HuH-7 (cell line): ENCODE data around the gene MYLK.

Experiments
- DNase-seq: peaks from one replicate; pipeline ENCODE4 v3.0.0; 2011; ENCODE audit warnings: low spot score

Gene MYLK

DNA sequence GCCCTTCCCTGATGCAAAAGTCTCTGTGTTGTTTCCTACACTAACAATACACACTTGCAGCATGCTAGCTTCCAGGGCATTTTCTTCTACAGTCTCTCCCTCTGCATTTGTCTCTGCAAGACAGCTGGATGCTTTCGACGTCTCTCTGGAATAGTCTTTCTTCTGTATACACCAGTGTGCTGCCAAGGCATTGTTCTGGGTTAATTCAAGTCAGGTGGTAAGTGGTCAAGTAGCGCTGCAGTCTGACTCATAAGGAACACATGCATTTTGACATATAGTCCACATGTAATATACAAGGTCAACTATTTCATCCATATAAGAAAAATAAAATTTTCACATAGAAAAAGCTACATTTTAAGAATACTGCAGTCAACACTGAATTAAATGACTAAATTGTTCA is 92.7 kb downstream of the MYLK start:
- no peak for DNase-seq

DNA sequence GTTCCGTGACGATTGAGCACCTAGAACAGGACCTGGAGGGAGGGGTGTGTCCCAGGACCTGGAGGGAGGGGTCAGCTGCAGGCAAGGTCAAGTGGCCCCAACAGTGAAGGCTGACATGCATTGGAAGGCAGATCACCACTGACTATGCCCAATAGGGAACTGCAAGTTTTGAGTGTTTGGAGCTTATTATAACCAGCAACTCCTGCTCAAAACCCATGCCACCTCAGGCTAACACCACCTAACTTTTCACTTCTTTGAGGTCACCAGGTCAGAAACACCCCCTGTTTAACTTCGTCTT is 93.1 kb downstream of the MYLK start:
- no peak for DNase-seq

DNA sequence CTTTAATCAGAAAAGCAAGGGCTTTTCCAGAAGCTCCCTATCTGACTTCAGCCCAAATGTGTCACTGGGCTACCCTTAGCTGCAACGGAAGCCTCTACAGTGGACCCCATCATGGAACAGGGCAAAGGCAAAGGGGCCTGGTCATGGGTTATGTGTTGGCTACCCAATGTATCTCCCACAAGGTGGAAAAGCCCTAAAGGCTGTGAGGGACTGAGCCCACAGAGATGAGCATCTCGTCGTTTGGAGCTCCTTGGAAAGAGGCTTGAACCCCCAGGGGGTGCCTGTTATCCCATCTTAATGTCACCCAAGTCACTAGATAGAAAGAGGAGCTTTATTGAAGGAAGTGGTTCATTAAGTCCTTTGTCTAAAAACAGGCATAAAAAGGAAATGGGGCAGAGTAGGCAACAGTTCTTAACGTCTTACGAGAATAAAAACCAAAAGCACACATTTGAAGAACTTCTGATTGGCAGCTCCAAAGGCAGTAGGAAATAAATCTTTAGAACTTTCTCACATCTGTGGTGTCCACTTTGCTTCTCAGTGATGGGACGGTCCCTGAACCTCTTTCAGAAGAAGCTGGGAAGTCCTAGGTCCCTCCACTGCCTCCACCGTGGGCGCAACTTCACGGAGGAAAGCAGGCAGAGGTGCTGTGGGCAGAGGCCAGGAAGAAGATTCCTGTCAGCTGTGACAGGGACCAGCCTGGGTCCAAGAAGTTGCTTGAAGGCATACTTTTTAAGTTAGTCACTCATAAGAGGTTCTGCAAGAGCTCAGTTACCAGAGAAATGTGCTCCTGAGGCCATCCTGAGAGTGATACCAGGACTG is 93.7 kb downstream of the MYLK start:
- DNase-seq = no peak

DNA sequence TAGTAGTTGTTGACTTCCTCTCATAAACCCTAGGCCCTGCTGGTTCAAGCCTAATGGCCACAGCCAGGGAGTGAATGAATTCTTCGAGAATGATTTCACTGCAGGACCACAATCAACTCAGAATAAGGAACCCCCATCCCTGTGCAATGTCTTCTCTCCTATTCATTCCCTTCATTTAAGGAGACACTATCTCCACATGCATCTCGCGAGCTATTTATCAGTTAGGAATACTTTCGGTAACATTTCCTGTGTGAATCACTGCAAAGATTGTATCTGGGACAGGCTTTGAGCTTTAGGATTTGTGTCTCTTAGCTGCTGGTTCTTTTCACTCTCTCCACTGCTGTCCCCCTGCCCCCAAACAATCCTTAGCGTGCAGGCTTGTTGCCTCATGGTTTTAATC is 94.4 kb downstream of the MYLK start:
- DNase-seq = no peak

DNA sequence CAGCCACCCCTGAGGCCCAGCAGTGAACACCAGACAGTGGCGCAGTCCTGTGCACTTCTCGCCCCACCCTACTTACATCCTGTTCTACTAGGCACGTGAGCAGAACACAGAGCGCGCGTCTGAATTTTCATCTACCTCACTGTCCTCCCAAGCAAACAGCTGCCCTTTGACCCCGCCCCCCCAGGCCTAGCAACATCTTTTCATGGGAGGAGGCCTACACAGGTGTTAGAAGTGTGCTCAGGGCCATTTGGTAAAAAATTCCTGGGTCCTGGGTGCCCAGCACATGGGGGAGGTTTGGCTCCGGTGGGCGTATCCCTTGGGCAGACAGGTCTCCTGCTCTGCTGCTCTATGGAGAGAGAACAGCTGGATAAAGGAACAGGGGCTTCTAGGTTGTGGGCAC is 95.0 kb downstream of the MYLK start:
- no peak for DNase-seq

DNA sequence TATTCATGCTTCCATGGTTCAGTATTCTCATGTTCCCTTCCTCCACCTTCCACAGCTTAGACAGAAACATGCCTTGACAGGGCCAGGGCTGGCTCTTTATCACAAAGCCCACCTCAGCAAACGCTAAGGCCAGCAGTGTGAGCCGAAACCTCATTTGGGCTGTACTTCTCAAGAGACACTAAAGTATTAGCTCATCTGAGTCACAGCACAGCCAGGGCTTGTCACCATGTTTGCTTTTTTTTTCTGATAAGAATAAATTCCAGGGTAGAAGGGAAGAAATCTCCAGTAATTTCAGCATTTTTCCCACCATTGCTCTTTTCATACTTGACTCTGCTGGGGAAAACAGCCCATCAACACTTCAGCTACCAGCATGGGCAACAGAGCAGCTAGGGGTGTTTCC is 95.4 kb downstream of the MYLK start:
- no peak for DNase-seq

DNA sequence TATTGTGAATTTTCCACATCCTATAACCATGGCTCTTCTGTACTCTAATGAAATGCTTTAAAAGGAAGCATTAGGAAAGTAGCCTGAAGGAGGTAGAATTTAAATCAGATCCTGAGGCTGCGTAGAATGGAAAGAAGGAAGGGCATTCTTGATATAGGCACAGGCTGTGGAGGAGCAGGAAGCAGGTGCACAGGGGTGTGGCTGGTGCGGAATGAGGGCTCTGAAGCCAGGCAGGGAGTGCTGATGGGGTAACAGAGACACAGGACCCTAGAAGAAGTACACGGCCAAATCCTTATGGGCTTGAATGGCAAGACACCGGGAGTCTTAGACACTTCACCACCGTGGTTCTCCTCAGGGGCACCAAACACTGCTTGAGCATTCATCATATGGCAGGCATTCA is 97.0 kb downstream of the MYLK start:
- DNase-seq = no peak

DNA sequence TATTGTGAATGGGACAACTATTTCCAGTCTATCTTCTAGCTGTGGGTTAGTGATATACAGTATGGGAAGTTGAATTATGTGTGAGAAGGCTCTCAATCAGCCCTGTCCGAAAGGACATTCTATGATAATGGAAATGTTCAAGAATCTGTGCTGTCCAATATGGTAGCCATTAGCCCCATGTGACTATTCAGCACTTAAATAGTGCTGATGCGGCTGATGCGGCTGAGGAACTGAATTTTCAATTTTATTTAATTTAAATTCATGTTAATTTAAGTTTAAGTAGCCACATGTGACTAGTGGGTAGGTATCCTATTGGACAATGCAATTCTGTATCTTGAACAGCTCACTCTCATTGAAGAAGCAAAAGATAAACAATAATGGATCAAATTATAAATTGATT is 98.5 kb downstream of the MYLK start:
- no peak for DNase-seq

DNA sequence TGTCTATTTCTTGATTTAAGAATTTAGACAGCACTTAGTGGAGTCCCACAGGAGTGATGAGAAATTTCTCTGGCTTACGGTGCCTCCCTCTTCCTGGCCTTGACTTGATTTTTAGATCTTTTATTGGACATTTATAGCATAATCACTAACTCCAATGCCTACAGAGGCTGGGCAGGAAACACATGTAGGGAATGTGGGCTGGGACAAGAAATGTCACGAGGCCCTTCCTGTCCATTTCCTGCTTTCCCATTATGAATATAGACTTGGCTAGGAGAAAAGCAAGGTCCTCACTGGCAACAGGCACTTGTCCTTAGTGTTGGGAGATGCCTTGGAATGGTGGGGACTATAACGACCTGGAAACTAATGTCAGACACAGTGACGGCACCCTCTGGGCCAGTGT is 100.3 kb downstream of the MYLK start:
- DNase-seq = no peak

DNA sequence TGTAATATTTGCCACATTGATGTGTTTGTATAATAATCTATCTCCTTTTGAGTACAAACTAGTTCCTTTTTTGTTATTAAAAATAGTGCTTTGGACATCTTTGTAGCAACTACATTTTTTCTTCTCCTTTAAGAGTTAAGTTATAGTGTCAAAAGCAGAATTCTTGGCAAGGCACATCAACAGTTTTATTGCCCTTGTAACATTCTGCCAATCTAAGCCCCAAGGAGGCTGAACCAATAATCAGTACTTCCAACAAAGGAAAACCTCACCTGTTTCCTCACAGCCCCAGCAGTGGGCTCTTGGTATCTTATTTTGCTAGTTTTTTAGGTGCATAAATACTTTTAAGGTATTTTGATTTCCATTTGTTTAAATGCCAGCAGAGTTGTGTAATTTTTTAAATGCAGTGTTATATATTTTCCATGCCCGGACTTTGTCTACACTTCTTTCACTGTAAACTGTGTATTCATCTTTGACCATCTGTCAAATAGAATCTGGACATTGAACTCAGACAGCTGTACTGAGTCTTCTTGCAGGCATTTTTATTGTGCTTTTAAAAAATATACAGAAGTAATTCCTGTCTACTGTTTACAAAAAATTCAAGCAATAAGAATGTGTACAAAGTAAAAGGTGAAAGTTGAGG is 101.0 kb downstream of the MYLK start:
- no peak for DNase-seq

DNA sequence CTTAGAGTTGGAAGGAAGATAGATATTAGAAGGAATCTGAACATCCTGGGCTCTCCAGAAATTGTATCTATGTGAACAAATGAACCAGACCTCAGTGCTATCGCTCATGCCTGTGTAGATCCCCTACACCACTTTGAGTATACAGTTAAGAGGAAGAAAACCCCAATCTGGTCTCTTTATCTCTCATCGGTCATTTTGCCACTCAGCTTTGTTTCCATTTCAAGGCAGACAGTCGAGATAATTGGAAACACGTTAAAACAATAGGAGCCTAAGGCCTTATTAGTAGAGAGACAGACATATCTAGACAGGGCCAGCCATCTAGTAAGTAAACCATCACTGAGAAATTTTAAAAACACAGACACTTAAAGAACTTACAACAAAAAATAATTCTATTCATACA is 101.6 kb downstream of the MYLK start:
- DNase-seq = no peak

DNA sequence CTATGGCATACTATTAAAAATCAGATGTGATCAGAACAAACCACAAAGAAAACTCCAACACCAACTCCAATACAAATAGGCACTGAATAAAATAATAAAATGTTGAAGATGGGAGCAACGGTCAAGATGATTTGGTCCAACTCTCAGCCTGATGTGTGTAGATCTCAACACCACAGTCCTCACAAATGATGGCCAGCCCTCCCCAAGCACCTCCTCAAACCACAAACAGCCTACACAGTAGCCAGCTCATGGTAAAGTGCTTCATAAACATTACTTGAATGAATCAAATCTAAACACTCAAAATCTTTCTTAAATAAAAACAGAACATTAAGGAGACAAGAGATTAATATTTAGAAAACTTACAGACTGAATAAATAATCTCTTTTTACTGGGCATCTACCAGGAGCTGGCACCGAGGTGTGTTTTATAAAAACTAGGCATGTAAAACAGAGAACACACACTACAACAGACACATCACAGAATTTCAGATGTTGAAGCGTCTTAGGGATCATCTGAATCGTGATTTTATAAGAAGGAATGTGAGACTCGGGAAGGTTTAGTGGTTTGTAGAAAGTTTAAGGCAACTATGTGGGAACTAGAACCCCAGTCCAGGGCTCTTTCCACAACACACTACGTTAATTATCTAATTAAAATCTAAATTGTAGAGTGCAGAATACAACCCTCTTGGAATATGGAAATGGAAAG is 102.4 kb downstream of the MYLK start:
- no peak for DNase-seq

DNA sequence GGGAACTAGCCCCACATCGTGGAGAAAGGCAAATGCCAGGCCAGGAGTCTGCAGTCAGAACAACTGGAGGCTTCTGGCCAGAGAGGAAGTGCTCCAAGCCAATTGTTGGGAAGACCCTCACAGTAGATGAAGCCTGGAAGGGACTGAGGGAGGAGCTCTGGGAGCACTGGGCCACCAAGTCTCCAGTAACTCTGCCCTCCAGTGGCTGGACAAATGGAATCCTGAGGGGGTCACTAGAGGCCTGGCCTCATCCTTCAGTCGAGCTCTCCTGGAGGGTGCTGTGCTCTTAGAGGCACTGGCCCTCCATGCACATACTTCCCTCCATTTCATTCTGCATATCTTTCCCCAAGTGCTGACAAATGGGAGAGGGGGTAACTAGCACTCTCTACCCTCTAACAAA is 103.0 kb downstream of the MYLK start:
- DNase-seq = no peak

DNA sequence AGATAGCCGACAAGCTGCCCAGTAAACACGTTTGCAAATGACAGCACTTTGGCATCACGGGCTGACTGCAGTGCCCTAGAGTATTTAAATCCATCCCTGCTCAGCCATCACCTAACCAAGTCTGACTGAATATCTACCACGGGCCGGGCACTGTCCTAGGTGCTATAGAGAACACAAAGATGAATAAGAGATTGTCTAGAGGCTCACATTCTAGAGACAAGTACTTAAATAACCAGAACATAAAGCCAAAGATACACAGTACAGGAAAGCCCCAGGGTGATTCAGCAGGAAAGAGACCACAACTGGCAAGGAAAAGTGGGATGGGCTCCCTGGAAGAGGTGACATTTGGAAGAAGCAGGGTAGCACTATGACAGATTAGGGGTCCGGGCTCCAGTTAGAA is 103.5 kb downstream of the MYLK start:
- no peak for DNase-seq

DNA sequence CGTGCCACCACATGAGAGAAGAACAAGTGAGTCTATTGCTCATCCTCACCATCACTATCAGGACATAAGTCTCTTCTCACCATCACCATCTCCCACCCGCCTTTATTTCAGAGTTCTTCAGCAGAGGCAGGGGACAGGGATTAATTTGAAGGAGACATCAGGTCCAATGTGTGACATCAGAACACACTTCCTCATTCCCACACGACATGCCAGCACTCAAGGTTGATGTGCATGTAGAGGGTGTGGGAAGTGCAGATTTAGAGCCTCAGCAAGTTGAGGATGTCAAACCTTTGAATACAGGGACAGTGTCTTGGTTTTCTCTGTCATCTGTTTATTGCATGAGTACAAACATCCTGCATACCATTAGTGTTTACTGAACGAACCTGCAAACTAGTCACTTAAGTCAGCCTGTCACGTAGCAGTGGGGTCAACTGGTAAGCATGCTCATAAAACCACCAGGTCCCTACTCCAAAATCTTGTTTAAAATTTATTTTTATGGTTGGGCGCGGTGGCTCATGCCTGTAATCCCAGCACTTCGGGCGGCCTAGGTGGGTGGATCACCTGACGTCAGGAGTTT is 104.4 kb downstream of the MYLK start:
- DNase-seq = no peak

DNA sequence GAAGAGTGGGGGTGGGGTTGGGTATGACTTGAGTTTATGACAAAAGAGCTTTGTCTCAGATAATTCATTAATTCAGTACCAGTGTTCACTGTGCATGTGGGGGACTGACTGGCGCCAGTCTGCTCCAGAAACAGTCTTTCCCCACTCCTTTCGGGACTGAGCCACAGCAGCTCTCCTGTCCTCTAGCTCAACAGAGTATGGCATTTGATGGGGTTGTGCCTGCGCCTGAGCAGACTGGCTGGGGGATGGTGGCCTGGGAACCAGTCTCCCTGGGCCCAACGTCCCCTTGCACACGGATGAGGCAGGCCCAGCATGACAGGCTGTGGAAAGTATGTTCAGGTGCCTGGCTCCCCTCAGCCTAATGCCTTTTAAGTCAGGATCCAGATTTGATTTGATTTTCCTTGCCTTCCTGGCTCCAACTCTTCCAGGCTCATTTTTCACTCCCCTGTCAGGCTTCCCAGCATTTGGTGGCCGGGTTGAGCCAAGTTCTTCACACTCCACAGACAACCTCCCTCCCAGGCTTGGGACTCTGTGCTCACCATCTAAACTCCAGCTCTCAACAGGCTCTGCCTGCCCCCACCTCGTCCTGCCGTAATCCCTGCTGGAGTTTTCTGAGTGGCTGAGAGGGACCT is 105.0 kb downstream of the MYLK start:
- DNase-seq = no peak

DNA sequence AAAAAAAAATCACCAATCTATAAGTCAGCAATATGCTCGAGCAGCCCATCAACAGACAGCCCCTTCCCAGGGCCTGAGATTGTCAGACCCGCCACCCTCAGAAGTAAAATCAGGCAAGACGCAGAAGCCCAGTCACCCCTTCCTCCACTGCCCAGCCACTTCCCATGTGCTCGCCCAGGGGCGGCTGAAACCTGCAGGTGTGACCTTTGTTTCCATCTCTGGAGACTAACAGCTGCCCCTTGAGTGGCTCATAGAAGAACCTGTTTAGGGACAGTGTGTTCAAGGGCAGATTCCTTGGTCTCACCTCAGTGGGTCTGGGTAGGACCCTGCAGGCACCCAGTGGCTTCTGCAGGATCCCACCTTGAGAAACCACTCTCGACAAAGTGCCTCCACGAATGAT is 105.6 kb downstream of the MYLK start:
- no peak for DNase-seq

DNA sequence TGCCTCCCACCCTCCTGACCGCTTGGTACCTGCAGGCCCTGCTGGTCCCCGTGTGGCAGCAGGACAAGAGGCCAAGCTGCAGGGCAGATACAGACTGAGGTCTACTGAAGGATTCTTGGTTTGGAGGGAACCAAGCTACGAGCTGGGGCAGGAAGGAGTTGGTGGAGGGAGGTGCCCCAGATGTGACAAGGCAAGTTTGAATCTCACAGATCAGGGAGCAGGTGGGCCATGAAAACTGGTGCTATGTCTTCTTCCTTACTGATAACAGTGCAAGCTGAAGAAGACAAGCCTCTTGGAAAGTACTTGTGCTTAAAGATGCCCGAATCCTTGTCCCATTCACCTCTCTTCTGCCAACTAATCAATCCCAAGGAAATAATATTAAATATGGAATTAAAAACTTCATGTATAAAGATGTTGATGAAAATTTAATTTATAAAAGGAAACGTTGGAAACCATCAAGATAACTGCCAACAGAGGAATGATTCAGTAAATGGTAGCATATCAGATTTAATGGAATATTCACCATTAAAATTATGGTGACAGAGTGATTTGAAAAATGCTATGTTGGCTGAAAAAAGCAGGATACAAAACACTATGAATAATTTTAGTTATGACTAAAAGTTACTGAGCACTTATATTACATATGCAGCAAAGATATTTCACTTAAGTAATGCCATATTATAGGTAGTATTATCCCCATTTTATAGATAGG is 107.9 kb downstream of the MYLK start:
- no peak for DNase-seq

DNA sequence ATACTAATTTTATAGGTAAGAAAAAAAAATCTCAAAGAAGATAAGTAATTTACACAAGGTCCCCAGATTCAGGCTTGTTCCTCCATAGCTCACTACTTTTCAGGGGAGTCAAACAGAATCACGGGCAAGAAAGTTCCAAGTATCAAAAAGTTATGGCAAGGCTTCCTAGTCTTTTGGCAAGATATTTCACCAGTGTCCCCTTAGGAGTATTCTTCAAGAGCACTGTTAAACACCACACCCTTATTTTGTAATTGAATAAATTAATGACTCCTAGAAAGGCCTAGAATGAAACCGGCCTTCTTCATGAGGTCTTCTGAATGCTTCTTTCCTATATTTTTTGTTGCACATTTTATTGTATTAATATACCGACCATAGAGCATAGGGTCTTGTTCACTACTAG is 109.7 kb downstream of the MYLK start:
- DNase-seq = no peak

DNA sequence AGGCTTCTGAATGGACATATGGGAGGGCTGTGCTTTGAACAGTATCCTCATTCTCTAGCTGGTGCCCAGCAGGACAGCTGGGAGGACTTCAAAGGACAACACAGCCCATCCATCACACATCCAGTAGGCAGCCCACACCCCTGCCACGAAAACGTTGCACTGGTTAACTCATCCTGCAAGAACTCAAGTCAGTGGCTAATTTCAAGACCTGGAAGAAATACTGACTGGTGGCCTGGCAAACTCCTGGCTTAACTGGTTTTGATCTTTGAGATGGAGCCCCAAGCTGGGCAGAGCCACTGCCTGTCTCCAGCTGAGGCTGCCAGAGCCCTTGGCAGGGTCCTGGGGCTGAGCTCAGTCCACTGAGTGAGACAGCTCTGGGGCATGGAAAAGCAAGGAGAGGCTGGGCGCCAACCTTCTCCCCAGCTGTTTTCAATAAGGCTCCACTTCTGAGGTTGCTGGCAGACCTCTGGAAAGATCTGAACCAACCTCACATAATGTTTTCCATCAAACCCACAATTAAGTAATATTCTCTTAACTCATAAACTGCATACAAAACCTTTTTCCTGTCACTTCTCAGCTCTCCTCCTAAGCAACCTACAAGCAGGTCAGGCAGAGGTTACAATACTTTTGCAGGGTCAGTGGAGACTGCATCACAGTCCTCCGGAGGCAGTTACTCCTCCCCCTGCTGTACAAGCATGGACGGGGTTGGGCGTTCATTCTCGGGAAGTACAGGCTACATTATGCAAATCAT is 110.3 kb downstream of the MYLK start:
- no peak for DNase-seq

DNA sequence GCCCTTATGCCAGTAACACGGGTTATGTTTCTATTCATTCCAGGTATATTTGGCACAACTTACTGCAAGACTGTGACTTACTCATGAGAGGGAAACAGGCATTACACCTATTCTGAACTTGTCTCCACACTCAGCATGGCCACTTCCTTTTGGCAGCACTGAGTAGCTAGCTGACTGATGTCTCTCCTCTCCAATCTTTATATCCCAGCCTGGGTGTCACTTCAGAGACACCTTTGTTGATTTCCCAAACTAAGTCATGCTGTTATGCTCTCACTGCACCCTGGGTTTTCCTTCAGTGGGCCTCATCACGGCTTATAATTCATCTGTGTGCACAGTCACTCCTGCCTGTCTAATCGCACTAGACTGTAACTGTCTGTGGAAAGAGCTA is 114.8 kb downstream of the MYLK start:
- DNase-seq = no peak
